Type B pancreatic cell (in vitro differentiated cells): ENCODE measurements around the gene ATP1A1. TPM values are rescaled to one million over a fixed set of nuclear protein-coding genes. Genes with fewer than 3 reads are reported as not detected.

Experiments used
- DNase-seq: peaks from one replicate; pipeline ENCODE4 v3.0.0; 2021; ENCODE audit warnings: mixed read lengths; ENCODE audit not compliant: unreplicated experiment; ENCODE audit errors: extremely low spot score
- H3K27ac Mint-ChIP-seq: 2 replicates; pipeline ENCODE4 v1.8.0; 2021; ENCODE audit warnings: mild to moderate bottlenecking, mixed read lengths
- H3K27me3 Mint-ChIP-seq: 2 replicates; pipeline ENCODE4 v1.8.0; 2021; ENCODE audit warnings: mixed read lengths
- H3K36me3 Mint-ChIP-seq: 2 replicates; pipeline ENCODE4 v1.8.0; 2021; ENCODE audit warnings: mixed read lengths
- H3K4me1 Mint-ChIP-seq: one replicate; pipeline ENCODE4 v1.8.0; 2021; ENCODE audit warnings: mixed read lengths; ENCODE audit not compliant: unreplicated experiment
- H3K4me3 Mint-ChIP-seq: 2 replicates; pipeline ENCODE4 v1.8.0; 2021; ENCODE audit warnings: mild to moderate bottlenecking, mixed read lengths
- H3K9me3 Mint-ChIP-seq: 2 replicates; pipeline ENCODE4 v1.8.0; 2021; ENCODE audit warnings: mixed read lengths
- CTCF ChIP-seq: fragments of 200-600 bp; sonication (generic); conservative IDR thresholded peaks from 2 replicates; pipeline ENCODE4 v1.5.0; 2021; ENCODE audit warnings: antibody characterized with exemption, mild to moderate bottlenecking
- total RNA-seq: library from RNA; stranded (reverse); gene quantifications from 2 replicates; pipeline ENCODE4 v1.2.1, GENCODE V29; 2021; ENCODE audit warnings: low replicate concordance

The ATP1A1 gene
- total RNA-seq, 1 donor from 2014 or later: 374 TPM

GRCh38 chr1:116436611-116436970, 63.5 kb downstream of the ATP1A1 start:
- DNase-seq: no peak
- no peaks in the 10 kb centered on the region for H3K4me1 Mint-ChIP-seq
- H3K27me3 Mint-ChIP-seq: no peaks in the 10 kb centered on the region
- H3K36me3 Mint-ChIP-seq: no peaks in the 10 kb centered on the region
- no peaks in the 10 kb centered on the region for H3K9me3 Mint-ChIP-seq
- H3K4me3 Mint-ChIP-seq: no peak overlapping the region
- no peak for TF ChIP-seq CTCF
- no peak overlapping the region for H3K27ac Mint-ChIP-seq

- Mint-ChIP-seq H3K4me1 (no peaks in the 10 kb centered on the region), H3K36me3 (no peaks in the 10 kb centered on the region), H3K9me3 (no peaks in the 10 kb centered on the region), H3K27ac (no peak overlapping the region), H3K4me3 (no peak overlapping the region), H3K27me3 (no peaks in the 10 kb centered on the region)
- no peak for TF ChIP-seq CTCF
- no peak for DNase-seq
Observed at GRCh38 chr1:116439701-116440100, 66.7 kb downstream of the ATP1A1 start.

- Mint-ChIP-seq H3K27ac (no peak overlapping the region), H3K27me3 (no peaks in the 10 kb centered on the region), H3K36me3 (no peaks in the 10 kb centered on the region), H3K9me3 (no peaks in the 10 kb centered on the region), H3K4me3 (no peak overlapping the region), H3K4me1 (no peaks in the 10 kb centered on the region)
- DNase-seq: no peak
- TF ChIP-seq CTCF: no peak
Observed at GRCh38 chr1:116440731-116441130, 67.7 kb downstream of the ATP1A1 start.

GRCh38 chr1:116445534-116445933, 72.5 kb downstream of the ATP1A1 start:
- DNase-seq: no peak
- H3K4me1 Mint-ChIP-seq: peaks cover 9% of the 10 kb centered on the region
- TF ChIP-seq CTCF: no peak
- no peak overlapping the region for H3K27ac Mint-ChIP-seq
- H3K9me3 Mint-ChIP-seq: no peaks in the 10 kb centered on the region
- no peak overlapping the region for H3K4me3 Mint-ChIP-seq
- no peaks in the 10 kb centered on the region for H3K27me3 Mint-ChIP-seq
- H3K36me3 Mint-ChIP-seq: no peaks in the 10 kb centered on the region

- Mint-ChIP-seq H3K9me3 (no peaks in the 10 kb centered on the region), H3K4me1 (peaks cover 10% of the 10 kb centered on the region), H3K4me3 (no peak overlapping the region), H3K27me3 (no peaks in the 10 kb centered on the region), H3K27ac (no peak overlapping the region), H3K36me3 (no peaks in the 10 kb centered on the region)
- no peak for DNase-seq
- no peak for TF ChIP-seq CTCF
Observed at GRCh38 chr1:116446686-116447085, 73.6 kb downstream of the ATP1A1 start.

GRCh38 chr1:116448785-116449385, 75.8 kb downstream of the ATP1A1 start:
- Mint-ChIP-seq H3K4me3 (no peak overlapping the region), H3K27me3 (no peaks in the 10 kb centered on the region), H3K36me3 (no peaks in the 10 kb centered on the region), H3K9me3 (no peaks in the 10 kb centered on the region), H3K4me1 (peaks cover 24% of the 10 kb centered on the region), H3K27ac (no peak overlapping the region)
- TF ChIP-seq CTCF: no peak
- no peak for DNase-seq
